HEK293T (cell line): Measurements from ENCODE around the gene ELP2.

Experiments used
- CTCF ChIA-PET: fragments of 350-600 bp; formaldehyde crosslinking; extraction: SDS; loops from one replicate; lab custom pipeline; 2021; ENCODE audit warnings: antibody characterized with exemption, inconsistent platforms; lab: Yijun Ruan, JAX
- POLR2A ChIA-PET: fragments of 350-600 bp; formaldehyde crosslinking; extraction: SDS; loops from one replicate; lab custom pipeline; 2020; ENCODE audit warnings: antibody characterized with exemption, inconsistent platforms; lab: Yijun Ruan, JAX
- DNase-seq: peaks from one replicate; pipeline ENCODE4 v3.0.0; 2012; ENCODE audit warnings: mixed read lengths; ENCODE audit errors: extremely low spot score
- BHLHE40 ChIP-seq: fragments of 450-650 bp; IDR thresholded peaks from 2 replicates; pipeline ENCODE4 v1.6.1; 2016; ENCODE audit warnings: mild to moderate bottlenecking, moderate library complexity, borderline replicate concordance
- CTBP1 ChIP-seq: fragments of 450-650 bp; IDR thresholded peaks from 2 replicates; pipeline ENCODE4 v1.6.1; 2016; ENCODE audit warnings: borderline replicate concordance
- ELF4 ChIP-seq: fragments of 450-650 bp; IDR thresholded peaks from 2 replicates; pipeline ENCODE4 v1.6.1; 2017; ENCODE audit warnings: antibody characterized with exemption
- FOXA1 ChIP-seq: fragments of 450-650 bp; IDR thresholded peaks from 2 replicates; pipeline ENCODE4 v1.6.1; 2016; ENCODE audit warnings: mild to moderate bottlenecking
- FOXK2 ChIP-seq: fragments of 450-650 bp; IDR thresholded peaks from 2 replicates; pipeline ENCODE4 v1.6.1; 2016; ENCODE audit warnings: mild to moderate bottlenecking
- FOXM1 ChIP-seq: fragments of 450-650 bp; IDR thresholded peaks from 2 replicates; pipeline ENCODE4 v1.6.1; 2017; ENCODE audit warnings: mild to moderate bottlenecking, borderline replicate concordance
- HDGF ChIP-seq: fragments of 450-650 bp; IDR thresholded peaks from 2 replicates; pipeline ENCODE4 v1.6.1; 2017; ENCODE audit warnings: antibody characterized with exemption, borderline replicate concordance
- L3MBTL2 ChIP-seq: fragments of 450-650 bp; conservative IDR thresholded peaks from 2 replicates; pipeline ENCODE4 v1.6.1; 2016; ENCODE audit warnings: mild to moderate bottlenecking
- LEF1 ChIP-seq: fragments of 450-650 bp; IDR thresholded peaks from 2 replicates; pipeline ENCODE4 v1.6.1; 2017; ENCODE audit warnings: mild to moderate bottlenecking, borderline replicate concordance
- NFRKB ChIP-seq: fragments of 450-650 bp; IDR thresholded peaks from 2 replicates; pipeline ENCODE4 v1.6.1; 2016; ENCODE audit warnings: mild to moderate bottlenecking, moderate library complexity
- SP1 ChIP-seq: fragments of 450-650 bp; IDR thresholded peaks from 2 replicates; pipeline ENCODE4 v1.6.1; 2017
- SUZ12 ChIP-seq: fragments of 450-650 bp; IDR thresholded peaks from 2 replicates; pipeline ENCODE4 v1.6.1; 2016; ENCODE audit warnings: mild to moderate bottlenecking
- TARDBP ChIP-seq: fragments of 450-650 bp; IDR thresholded peaks from 2 replicates; pipeline ENCODE4 v1.6.1; 2016
- ZNF384 ChIP-seq: fragments of 450-650 bp; IDR thresholded peaks from 2 replicates; pipeline ENCODE4 v1.6.1; 2016
- TF ChIP-seq, protein P1 (sequence below): fragments of 450-650 bp; IDR thresholded peaks from 2 replicates; pipeline ENCODE4 v1.6.1; 2016

The ELP2 gene

DNA sequence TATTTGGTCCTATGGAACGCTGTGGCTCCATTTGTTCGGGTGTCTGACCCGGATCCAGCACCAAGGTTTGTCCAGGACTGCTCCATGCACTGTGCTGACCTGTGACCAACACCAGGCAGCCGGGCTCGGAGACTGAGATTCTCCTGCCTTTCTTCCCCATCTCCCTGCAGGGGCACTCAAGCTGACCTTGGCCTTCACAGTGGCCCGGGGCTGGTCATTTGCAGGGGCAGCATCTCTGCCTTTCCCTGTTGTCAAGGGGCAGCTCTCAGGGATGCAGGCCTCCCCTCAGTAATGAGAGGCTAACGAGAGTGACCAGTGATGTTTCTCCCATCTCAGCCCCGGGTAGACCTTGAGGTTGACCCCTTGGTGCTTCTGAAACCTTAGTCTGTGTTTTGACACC, 85.1 kb downstream of the ELP2 start:
- TF ChIP-seq FOXA1 (no peak), CTBP1 (no peak), NFRKB (no peak), ELF4 (no peak), BHLHE40 (no peak), TARDBP (no peak), ZNF384 (no peak), HDGF (no peak), FOXM1 (no peak), L3MBTL2 (no peak)
- TF ChIP-seq, protein P1, sequence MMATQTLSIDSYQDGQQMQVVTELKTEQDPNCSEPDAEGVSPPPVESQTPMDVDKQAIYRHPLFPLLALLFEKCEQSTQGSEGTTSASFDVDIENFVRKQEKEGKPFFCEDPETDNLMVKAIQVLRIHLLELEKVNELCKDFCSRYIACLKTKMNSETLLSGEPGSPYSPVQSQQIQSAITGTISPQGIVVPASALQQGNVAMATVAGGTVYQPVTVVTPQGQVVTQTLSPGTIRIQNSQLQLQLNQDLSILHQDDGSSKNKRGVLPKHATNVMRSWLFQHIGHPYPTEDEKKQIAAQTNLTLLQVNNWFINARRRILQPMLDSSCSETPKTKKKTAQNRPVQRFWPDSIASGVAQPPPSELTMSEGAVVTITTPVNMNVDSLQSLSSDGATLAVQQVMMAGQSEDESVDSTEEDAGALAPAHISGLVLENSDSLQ = no peak
- no peak for DNase-seq
- ChIA-PET POLR2A (no interaction called here), CTCF (no interaction called here)

DNA sequence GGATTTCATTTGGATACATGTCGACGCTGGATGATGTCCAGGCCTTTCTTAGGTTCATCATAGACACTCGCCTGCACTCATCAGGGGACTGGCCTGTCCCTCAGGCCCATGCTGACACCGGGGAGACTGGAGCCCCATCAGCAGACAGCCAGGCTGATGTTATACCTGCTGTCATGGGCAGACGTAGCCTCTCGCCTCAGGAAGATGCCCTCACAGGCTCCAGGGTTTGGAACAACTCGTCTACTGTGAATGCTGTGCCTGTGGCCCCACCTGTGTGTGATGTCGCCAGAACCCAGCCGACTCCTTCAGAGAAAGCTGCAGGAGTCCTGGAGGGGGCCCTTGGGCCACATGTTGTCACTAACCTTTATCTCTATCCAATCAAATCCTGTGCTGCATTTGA, 85.9 kb downstream of the ELP2 start:
- CTCF ChIA-PET = no interaction called here
- POLR2A ChIA-PET = no interaction called here
- no peak for DNase-seq
- no peak for TF ChIP-seq ELF4
- no peak for TF ChIP-seq SUZ12
- TF ChIP-seq HDGF = no peak
- TF ChIP-seq BHLHE40 = no peak
- TF ChIP-seq, protein P1 = no peak
- TF ChIP-seq FOXK2 = no peak
- TF ChIP-seq SP1 = no peak

DNA sequence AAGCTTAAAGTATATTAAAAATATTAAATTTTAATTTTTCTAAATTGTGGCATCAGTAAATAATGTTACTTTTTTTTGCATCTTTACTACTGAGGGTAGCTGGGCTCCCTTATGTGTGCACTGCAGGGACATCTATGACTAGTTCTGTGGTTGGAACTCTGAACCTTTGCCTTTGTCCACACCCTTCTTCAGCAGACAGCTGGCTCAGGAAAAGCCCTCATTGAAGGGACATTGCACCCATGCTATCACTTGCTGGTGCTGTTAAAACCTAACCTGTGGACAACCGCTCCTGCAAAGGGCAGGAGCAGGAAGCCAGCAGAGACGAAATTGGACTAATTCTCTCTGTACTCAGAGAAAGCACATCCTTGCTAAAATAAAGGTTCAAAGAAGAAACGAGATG, 87.6 kb downstream of the ELP2 start:
- CTCF ChIA-PET = interaction anchor here (0.6 kb wide), 2 partner anchors 11 to 28 kb away, joined by 3 to 6 read pairs; no protein-coding TSS in a partner anchor
- no peak for DNase-seq
- TF ChIP-seq SUZ12 (no peak), TARDBP (no peak), LEF1 (no peak), HDGF (no peak)
- POLR2A ChIA-PET = no interaction called here

DNA sequence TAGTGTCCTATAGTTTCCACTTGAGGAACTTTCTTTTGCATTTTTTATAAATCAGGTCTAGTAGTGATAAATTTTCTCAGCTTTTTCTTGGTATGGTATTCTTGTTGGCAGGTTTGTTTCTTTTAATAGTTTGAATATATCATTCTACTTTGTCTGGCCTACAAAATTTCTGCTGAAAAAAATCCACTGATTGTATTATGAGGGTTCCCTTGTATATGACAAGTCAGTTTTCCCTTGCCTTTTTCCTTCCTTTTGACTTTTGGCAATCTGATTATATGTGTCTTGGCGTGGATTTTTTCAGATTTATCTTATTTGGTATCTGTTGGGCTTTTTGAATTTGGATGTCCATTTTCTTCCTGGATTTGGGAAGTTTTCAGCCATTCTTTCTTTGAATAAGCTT, 99.5 kb downstream of the ELP2 start:
- TF ChIP-seq LEF1 (no peak), ZNF384 (no peak), HDGF (no peak), FOXK2 (no peak), TARDBP (no peak), FOXA1 (no peak), NFRKB (no peak), FOXM1 (no peak), SUZ12 (no peak)
- TF ChIP-seq, protein P1 = no peak
- DNase-seq = no peak
- CTCF ChIA-PET = interaction anchor here (0.7 kb wide), 1 partner anchor 38 kb away, joined by 4 read pairs; no protein-coding TSS in a partner anchor
- POLR2A ChIA-PET = no interaction called here
